Upper lobe of left lung (tissue), 6 donors: ENCODE data around the gene MICAL2. TPM values are rescaled to one million over a fixed set of nuclear protein-coding genes. Genes with fewer than 3 reads are reported as not detected.

ENCODE experiments used
- ATAC-seq, 2 donors: fragments of 200-7000 bp; cut with Tn5 transposase; one replicate each; pipeline ENCODE4 v1.9.1; 2022; ENCODE audit warnings: mild to moderate bottlenecking in 2 of 2, moderate library complexity in 2 of 2; ENCODE audit not compliant: low FRiP score in 2 of 2
- DNase-seq, 2 donors: peaks; one replicate each; pipeline ENCODE4 v3.0.0-alpha.2; 2019 to 2020
- H3K27ac ChIP-seq, 4 donors: fragments of 200-600 bp; sonication (generic); one replicate each; pipeline ENCODE4 v1.5.1; 2016 to 2019
- H3K27me3 ChIP-seq, 4 donors: fragments of 200-600 bp; sonication (generic); one replicate each; pipeline ENCODE4 v1.5.1; 2017 to 2019
- H3K36me3 ChIP-seq, 4 donors: fragments of 200-600 bp; sonication (generic); one replicate each; pipeline ENCODE4 v1.5.1; 2016 to 2019
- H3K4me1 ChIP-seq, 4 donors: fragments of 200-600 bp; sonication (generic); one replicate each; pipeline ENCODE4 v1.5.1; 2018 to 2019
- H3K4me3 ChIP-seq, 4 donors: fragments of 200-600 bp; sonication (generic); one replicate each; pipeline ENCODE4 v1.5.1; 2017 to 2019; ENCODE audit warnings: mild to moderate bottlenecking in 2 of 4, moderate library complexity in 1 of 4
- H3K9me3 ChIP-seq, 4 donors: fragments of 200-600 bp; sonication (generic); one replicate each; pipeline ENCODE4 v1.5.1; 2018 to 2019
- EP300 ChIP-seq, 4 donors: sonication (generic); formaldehyde crosslinking; IDR thresholded peaks; one replicate each; pipeline ENCODE4 v1.5.1; 2017; ENCODE audit warnings: antibody characterized with exemption in 4 of 4, control low read depth in 2 of 4
- POLR2A ChIP-seq, 4 donors: fragments of 450-650 bp; IDR thresholded peaks; one replicate each; pipeline ENCODE4 v1.5.1; 2016 to 2017; ENCODE audit warnings: antibody characterized with exemption in 4 of 4, mild to moderate bottlenecking in 2 of 4
- POLR2AphosphoS5 ChIP-seq, 2 donors: sonication (generic); formaldehyde crosslinking; IDR thresholded peaks; one replicate each; pipeline ENCODE4 v1.5.1; 2017; ENCODE audit warnings: antibody characterized with exemption in 2 of 2
- WGBS, 2 donors: methylation state at CpG; one replicate each; pipeline ENCODE4 v1.1.5; 2017 to 2018; 5-methylcytosine and 5-hydroxymethylcytosine counted together
- total RNA-seq, 6 donors: library from RNA; depleted of rRNA in 4 of 6; stranded (reverse); fragments of >200 nt in 4 of 6; gene quantifications; one replicate each; pipeline versions ENCODE4 v1.1.0 to v1.2.1, GENCODE V29; 2016 to 2021
- TF ChIP-seq, protein P1 (sequence below), 6 experiments: fragments of 450-650 bp in 4 of 6; fragments of 200-600 bp in 2 of 6; sonication (generic) in 2 of 6; IDR thresholded peaks; one replicate each; pipeline ENCODE4 v1.5.1; 2016 to 2019; ENCODE audit warnings: antibody characterized with exemption in 6 of 6
- donor health status: DM: no; HTN: no; CAD: no; lungs with moderate emphysema.
- donor health status: DM: no; HTN: yes; CAD: no; lungs with severe emphysema.

Gene MICAL2
- total RNA-seq, 6 donors from 2014 or later = 138 to 327 (median 175) TPM

DNA sequence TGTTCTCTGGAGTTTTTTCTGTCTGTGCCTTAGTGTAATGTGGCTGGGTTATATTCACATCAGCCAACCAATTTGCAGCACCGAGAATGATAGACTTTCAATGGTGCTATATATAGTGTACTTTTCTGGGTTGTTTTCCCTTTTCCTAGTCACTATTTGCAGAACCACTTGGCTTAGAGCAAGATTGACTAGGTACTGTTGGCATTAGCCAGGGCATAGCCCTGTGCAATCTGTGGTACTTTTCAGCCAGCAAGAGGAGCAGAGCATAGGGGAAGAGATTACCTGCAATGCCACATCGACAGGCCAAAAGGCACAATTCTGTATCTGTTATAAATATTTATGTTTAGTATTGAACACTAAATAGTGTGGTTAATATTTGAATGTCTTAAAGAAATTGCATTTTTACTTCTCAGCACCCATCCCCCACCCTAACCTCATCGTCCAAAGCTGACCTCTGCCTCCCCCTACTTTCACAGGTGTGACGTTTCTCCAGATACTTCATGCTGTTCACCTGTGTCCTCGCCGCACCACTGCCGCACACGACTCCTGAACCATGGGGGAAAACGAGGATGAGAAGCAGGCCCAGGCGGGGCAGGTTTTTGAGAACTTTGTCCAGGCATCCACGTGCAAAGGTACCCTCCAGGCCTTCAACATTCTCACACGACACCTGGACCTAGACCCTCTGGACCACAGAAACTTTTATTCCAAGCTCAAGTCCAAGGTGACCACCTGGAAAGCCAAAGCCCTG is 51.4 kb downstream of the MICAL2 start:
- H3K27me3 ChIP-seq = no peaks in the 10 kb centered on the region
- no peak for DNase-seq
- peak overlapping the region; percentile 16 to 76 (median 68) for H3K27ac ChIP-seq
- no peak overlapping the region for H3K4me3 ChIP-seq
- H3K4me1 ChIP-seq = peaks cover 30 to 54% (median 49%) of the 10 kb centered on the region in 4 donors
- no peak for TF ChIP-seq EP300 (IDR thresholded peaks at IDR 0.05)
- TF ChIP-seq POLR2A (IDR thresholded peaks at IDR 0.05) = no peak
- no peak for TF ChIP-seq POLR2AphosphoS5 (IDR thresholded peaks at IDR 0.05)
- TF ChIP-seq, protein P1, sequence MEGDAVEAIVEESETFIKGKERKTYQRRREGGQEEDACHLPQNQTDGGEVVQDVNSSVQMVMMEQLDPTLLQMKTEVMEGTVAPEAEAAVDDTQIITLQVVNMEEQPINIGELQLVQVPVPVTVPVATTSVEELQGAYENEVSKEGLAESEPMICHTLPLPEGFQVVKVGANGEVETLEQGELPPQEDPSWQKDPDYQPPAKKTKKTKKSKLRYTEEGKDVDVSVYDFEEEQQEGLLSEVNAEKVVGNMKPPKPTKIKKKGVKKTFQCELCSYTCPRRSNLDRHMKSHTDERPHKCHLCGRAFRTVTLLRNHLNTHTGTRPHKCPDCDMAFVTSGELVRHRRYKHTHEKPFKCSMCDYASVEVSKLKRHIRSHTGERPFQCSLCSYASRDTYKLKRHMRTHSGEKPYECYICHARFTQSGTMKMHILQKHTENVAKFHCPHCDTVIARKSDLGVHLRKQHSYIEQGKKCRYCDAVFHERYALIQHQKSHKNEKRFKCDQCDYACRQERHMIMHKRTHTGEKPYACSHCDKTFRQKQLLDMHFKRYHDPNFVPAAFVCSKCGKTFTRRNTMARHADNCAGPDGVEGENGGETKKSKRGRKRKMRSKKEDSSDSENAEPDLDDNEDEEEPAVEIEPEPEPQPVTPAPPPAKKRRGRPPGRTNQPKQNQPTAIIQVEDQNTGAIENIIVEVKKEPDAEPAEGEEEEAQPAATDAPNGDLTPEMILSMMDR (IDR thresholded peaks at IDR 0.05) = no peak
- no peak for ATAC-seq
- H3K9me3 ChIP-seq = no peaks in the 10 kb centered on the region
- WGBS, 2 donors = 79 to 90% methylated on average over 12 of the region's 12 CpGs
- peaks cover 4 to 22% (median 10%) of the 10 kb centered on the region in 4 donors for H3K36me3 ChIP-seq

- no peak for ATAC-seq
- Histone ChIP-seq H3K4me1 (peaks cover 35 to 54% (median 44%) of the 10 kb centered on the region in 4 donors), H3K27me3 (no peaks in the 10 kb centered on the region), H3K9me3 (no peaks in the 10 kb centered on the region), H3K27ac (peak overlapping the region; percentile 8 to 52 (median 48)), H3K36me3 (peaks cover 4 to 22% (median 10%) of the 10 kb centered on the region in 4 donors), H3K4me3 (no peak overlapping the region)
- no peak for TF ChIP-seq POLR2A (IDR thresholded peaks at IDR 0.05)
- TF ChIP-seq POLR2AphosphoS5 (IDR thresholded peaks at IDR 0.05) = no peak
- TF ChIP-seq, protein P1 (IDR thresholded peaks at IDR 0.05) = no peak
- no peak for TF ChIP-seq EP300 (IDR thresholded peaks at IDR 0.05)
- 100% methylated on average over 1 of the region's 1 CpG for WGBS, 2 donors
- DNase-seq = no peak
These were observed 52.3 kb downstream of the MICAL2 start for GRCh38 chr11:12162652-12163051.

GRCh38 chr11:12163181-12163941 is 53.0 kb downstream of the MICAL2 start:
- WGBS, 2 donors = 70 to 80% methylated on average over 10 to 13 of the region's 13 CpGs
- no peaks in the 10 kb centered on the region for H3K9me3 ChIP-seq
- H3K36me3 ChIP-seq = peaks cover 4 to 22% (median 10%) of the 10 kb centered on the region in 4 donors
- H3K27me3 ChIP-seq = no peaks in the 10 kb centered on the region
- no peak overlapping the region for H3K4me3 ChIP-seq
- H3K27ac ChIP-seq = peak overlapping the region; percentile 4 to 49 (median 33)
- DNase-seq = no peak
- TF ChIP-seq EP300 (IDR thresholded peaks at IDR 0.05) = no peak
- TF ChIP-seq, protein P1 (IDR thresholded peaks at IDR 0.05) = no peak
- TF ChIP-seq POLR2A (IDR thresholded peaks at IDR 0.05) = no peak
- no peak for TF ChIP-seq POLR2AphosphoS5 (IDR thresholded peaks at IDR 0.05)
- peaks cover 33 to 55% (median 44%) of the 10 kb centered on the region in 4 donors for H3K4me1 ChIP-seq
- no peak for ATAC-seq

GRCh38 chr11:12164061-12165014 is 53.9 kb downstream of the MICAL2 start:
- Histone ChIP-seq H3K27ac (peak overlapping the region; percentile 4 to 49 (median 33)), H3K36me3 (peaks cover 4 to 22% (median 10%) of the 10 kb centered on the region in 4 donors), H3K4me1 (peaks cover 24 to 50% (median 38%) of the 10 kb centered on the region in 4 donors), H3K27me3 (no peaks in the 10 kb centered on the region), H3K9me3 (no peaks in the 10 kb centered on the region), H3K4me3 (no peak overlapping the region)
- no peak for ATAC-seq
- TF ChIP-seq POLR2AphosphoS5 (IDR thresholded peaks at IDR 0.05) = no peak
- TF ChIP-seq, protein P1 (IDR thresholded peaks at IDR 0.05) = no peak
- no peak for TF ChIP-seq EP300 (IDR thresholded peaks at IDR 0.05)
- TF ChIP-seq POLR2A (IDR thresholded peaks at IDR 0.05) = no peak
- DNase-seq = no peak
- 89 to 93% methylated on average over 8 to 9 of the region's 9 CpGs for WGBS, 2 donors
